GM23338 (cell line): ENCODE measurements around the gene CPTP. TPM values are rescaled to one million over a fixed set of nuclear protein-coding genes. Genes with fewer than 3 reads are reported as not detected.

Experiments used
- ATAC-seq: fragments of 200-7000 bp; cut with Tn5 transposase; 3 replicates; pipeline ENCODE4 v1.9.1; 2020
- DNase-seq: peaks from one replicate; pipeline ENCODE4 v3.0.0-alpha.2; 2015; ENCODE audit warnings: low spot score
- H2AFZ ChIP-seq: fragments of 200-600 bp; sonication (generic); 2 replicates; pipeline ENCODE4 v1.8.0; 2016; ENCODE audit warnings: antibody characterized with exemption, mild to moderate bottlenecking, moderate library complexity
- H3F3A ChIP-seq: fragments of 200-600 bp; sonication (generic); replicated peaks from 2 replicates; pipeline ENCODE4 v1.8.0; 2017; ENCODE audit warnings: antibody characterized with exemption, mixed run types, low read depth
- H3K27ac ChIP-seq: fragments of 200-600 bp; sonication (generic); 2 replicates; pipeline ENCODE4 v1.6.1; 2016; ENCODE audit warnings: low read depth
- H3K27me3 ChIP-seq: fragments of 200-600 bp; sonication (generic); 2 replicates; pipeline ENCODE4 v1.8.0; 2016; ENCODE audit warnings: mild to moderate bottlenecking, mixed run types, moderate library complexity; ENCODE audit not compliant: insufficient read depth
- H3K36me3 ChIP-seq: fragments of 200-600 bp; sonication (generic); 2 replicates; pipeline ENCODE4 v1.8.0; 2016; ENCODE audit warnings: mild to moderate bottlenecking; ENCODE audit not compliant: insufficient read depth
- H3K4me1 ChIP-seq: fragments of 200-600 bp; sonication (generic); 2 replicates; pipeline ENCODE4 v1.8.0; 2016; ENCODE audit warnings: mild to moderate bottlenecking, moderate library complexity; ENCODE audit not compliant: insufficient read depth
- H3K4me2 ChIP-seq: fragments of 200-600 bp; sonication (generic); 2 replicates; pipeline ENCODE4 v1.7.1; 2017; ENCODE audit warnings: mixed run types
- H3K4me3 ChIP-seq: fragments of 200-600 bp; sonication (generic); 2 replicates; pipeline ENCODE4 v1.6.1; 2016; ENCODE audit warnings: mixed run types
- H3K79me2 ChIP-seq: fragments of 200-600 bp; sonication (generic); replicated peaks from 2 replicates; pipeline ENCODE4 v1.8.0; 2017; ENCODE audit warnings: mild to moderate bottlenecking; ENCODE audit not compliant: insufficient read depth
- H3K9me2 ChIP-seq: fragments of 200-600 bp; sonication (generic); 2 replicates; pipeline ENCODE4 v1.8.0; 2017; ENCODE audit not compliant: insufficient read depth
- H4K20me1 ChIP-seq: fragments of 200-600 bp; sonication (generic); replicated peaks from 2 replicates; pipeline ENCODE4 v1.8.0; 2017; ENCODE audit warnings: mild to moderate bottlenecking; ENCODE audit not compliant: insufficient read depth
- H3K27ac Mint-ChIP-seq: 2 replicates; pipeline ENCODE4 v1.8.0; 2020; ENCODE audit warnings: inconsistent platforms, mild to moderate bottlenecking, moderate library complexity, mixed read lengths
- H3K27me3 Mint-ChIP-seq: 3 replicates; pipeline ENCODE4 v1.8.0; 2022; ENCODE audit warnings: low read depth, mild to moderate bottlenecking, moderate library complexity, mixed read lengths, inconsistent platforms; ENCODE audit not compliant: insufficient read depth, poor library complexity
- H3K36me3 Mint-ChIP-seq: 3 replicates; pipeline ENCODE4 v1.8.0; 2021; ENCODE audit warnings: low read depth, mild to moderate bottlenecking, inconsistent platforms, moderate library complexity, mixed read lengths
- H3K4me1 Mint-ChIP-seq: 3 replicates; pipeline ENCODE4 v1.8.0; 2020; ENCODE audit warnings: mild to moderate bottlenecking, inconsistent platforms, mixed read lengths
- H3K4me3 Mint-ChIP-seq: 3 replicates; pipeline ENCODE4 v1.8.0; 2021; ENCODE audit warnings: moderate library complexity, mild to moderate bottlenecking, inconsistent platforms, mixed read lengths
- H3K9me3 Mint-ChIP-seq: 3 replicates; pipeline ENCODE4 v1.8.0; 2020; ENCODE audit warnings: moderate library complexity, mild to moderate bottlenecking, inconsistent platforms, mixed read lengths
- CREB1 ChIP-seq: fragments of 250-450 bp; sonication (Bioruptor Pico); IDR thresholded peaks from 2 replicates; pipeline ENCODE4 v1.5.0; 2020; ENCODE audit warnings: low read depth, mild to moderate bottlenecking, moderate library complexity
- CTCF ChIP-seq, 2 experiments: fragments of 200-600 bp in 1 of 2; sonication (generic) in 1 of 2; conservative IDR thresholded peaks; 2 replicates each; pipeline versions ENCODE4 v1.5.1 to v1.6.1; 2016 to 2017; ENCODE audit warnings: antibody characterized with exemption in 2 of 2, low read depth in 2 of 2, mild to moderate bottlenecking in 2 of 2, moderate library complexity in 1 of 2
- ETS1 ChIP-seq: IDR thresholded peaks from 2 replicates; pipeline ENCODE4 v1.6.1; 2016; ENCODE audit warnings: antibody characterized with exemption
- EZH2phosphoT487 ChIP-seq: fragments of 200-600 bp; sonication (generic); IDR thresholded peaks from one replicate; pipeline ENCODE4 v1.8.1; 2018; ENCODE audit warnings: antibody characterized with exemption; ENCODE audit not compliant: unreplicated experiment
- JUNB ChIP-seq: IDR thresholded peaks from one replicate; pipeline ENCODE4 v1.6.1; 2016; ENCODE audit warnings: antibody characterized with exemption; ENCODE audit not compliant: unreplicated experiment
- NANOG ChIP-seq: IDR thresholded peaks from 2 replicates; pipeline ENCODE4 v1.6.1; 2016; ENCODE audit warnings: antibody characterized with exemption, borderline replicate concordance
- POLR2AphosphoS5 ChIP-seq: IDR thresholded peaks from 2 replicates; pipeline ENCODE4 v1.6.1; 2016; ENCODE audit warnings: antibody characterized with exemption, low read depth
- STAT1 ChIP-seq: IDR thresholded peaks from one replicate; pipeline ENCODE4 v1.6.1; 2016; ENCODE audit warnings: antibody characterized with exemption; ENCODE audit not compliant: unreplicated experiment
- ZNF114 ChIP-seq: fragments of 250-450 bp; sonication (Bioruptor Pico); IDR thresholded peaks from 2 replicates; pipeline ENCODE4 v1.5.0; 2020; ENCODE audit warnings: mild to moderate bottlenecking, moderate library complexity
- ZNF331 ChIP-seq: fragments of 250-450 bp; sonication (Bioruptor Pico); IDR thresholded peaks from 2 replicates; pipeline ENCODE4 v1.5.0; 2020; ENCODE audit warnings: low read depth, mild to moderate bottlenecking, moderate library complexity
- ZNF462 ChIP-seq: fragments of 250-450 bp; sonication (Bioruptor Pico); IDR thresholded peaks from 2 replicates; pipeline ENCODE4 v1.5.0; 2020; ENCODE audit warnings: mild to moderate bottlenecking, moderate library complexity
- polyA plus RNA-seq: library from polyadenylated mRNA; unstranded; fragments of >200 nt; fragmentation: Nextera tagmentation; extraction: Ambion mirVana; gene quantifications from 2 replicates; pipeline ENCODE4 v1.2.1, GENCODE V29; 2016
- total RNA-seq: library from RNA; depleted of rRNA; stranded (reverse); fragments of >200 nt; shearing (Covaris generic); gene quantifications from 2 replicates; pipeline ENCODE4 v1.2.3, GENCODE V29; 2014

The CPTP gene
- total and polyA plus RNA-seq, 2 experiments from 2014 or later, result 8.1 to 13.5 TPM

GRCh38 chr1:1326075-1326605 is 1.5 kb downstream of the CPTP start:
- no peak overlapping the region for H2AFZ ChIP-seq
- Mint-ChIP-seq H3K27ac (no peak overlapping the region), H3K4me3 (peak overlapping the region; percentile 46), H3K27me3 (peaks cover 20% of the 10 kb centered on the region), H3K4me1 (peaks cover 11% of the 10 kb centered on the region), H3K36me3 (peaks cover 15% of the 10 kb centered on the region; the same call in 2 of the 3 replicates), H3K9me3 (no peaks in the 10 kb centered on the region; the same call in 2 of the 3 replicates)
- H3K4me1 ChIP-seq, result no peaks in the 10 kb centered on the region
- H3K79me2 ChIP-seq, result peaks cover 33% of the 10 kb centered on the region
- no peak overlapping the region for H3K4me3 ChIP-seq
- no peak for DNase-seq
- no peaks in the 10 kb centered on the region for H3K36me3 ChIP-seq
- no peaks in the 10 kb centered on the region for H3K9me2 ChIP-seq
- H4K20me1 ChIP-seq, result peaks cover 5% of the 10 kb centered on the region; the same call in 1 of the 2 replicates
- H3K27ac ChIP-seq, result no peak overlapping the region
- ATAC-seq, result no peak
- H3K27me3 ChIP-seq, result no peaks in the 10 kb centered on the region
- peaks cover 15% of the 10 kb centered on the region; the same call in 1 of the 2 replicates for H3F3A ChIP-seq
- TF ChIP-seq EZH2phosphoT487, result no peak
- no peak for TF ChIP-seq STAT1
- TF ChIP-seq NANOG, result no peak
- no peak for TF ChIP-seq POLR2AphosphoS5
- no peak for TF ChIP-seq ZNF331 (CRISPR knock-in tag)
- TF ChIP-seq CTCF (conservative IDR thresholded peaks at IDR 0.05; ENCODE audit: low read depth in 2 of 2), result no peak
- TF ChIP-seq ETS1, result no peak
- no peak for TF ChIP-seq ZNF114 (CRISPR knock-in tag)
- H3K4me2 ChIP-seq, result no peak overlapping the region

GRCh38 chr1:1327291-1327690 is 2.7 kb downstream of the CPTP start:
- peaks cover 8% of the 10 kb centered on the region for H3K4me1 Mint-ChIP-seq
- H3F3A ChIP-seq, result peaks cover 15% of the 10 kb centered on the region; the same call in 1 of the 2 replicates
- no peak overlapping the region for H3K4me3 ChIP-seq
- H3K27me3 ChIP-seq, result no peaks in the 10 kb centered on the region
- no peak overlapping the region for H3K27ac Mint-ChIP-seq
- peaks cover 5% of the 10 kb centered on the region; the same call in 1 of the 2 replicates for H4K20me1 ChIP-seq
- no peaks in the 10 kb centered on the region for H3K4me1 ChIP-seq
- no peak for ATAC-seq
- no peak overlapping the region for H3K4me2 ChIP-seq
- no peaks in the 10 kb centered on the region for H3K36me3 ChIP-seq
- no peak for DNase-seq
- no peak overlapping the region for H2AFZ ChIP-seq
- no peak overlapping the region for H3K4me3 Mint-ChIP-seq
- no peaks in the 10 kb centered on the region for H3K9me2 ChIP-seq
- peaks cover 16% of the 10 kb centered on the region for H3K27me3 Mint-ChIP-seq
- H3K9me3 Mint-ChIP-seq, result no peaks in the 10 kb centered on the region; the same call in 2 of the 3 replicates
- H3K27ac ChIP-seq, result no peak overlapping the region
- peaks cover 22% of the 10 kb centered on the region for H3K79me2 ChIP-seq
- peaks cover 12% of the 10 kb centered on the region; the same call in 2 of the 3 replicates for H3K36me3 Mint-ChIP-seq
- TF ChIP-seq ZNF331 (CRISPR knock-in tag) (no peak), JUNB (no peak), STAT1 (no peak), ZNF114 (CRISPR knock-in tag) (no peak), ZNF462 (CRISPR knock-in tag) (no peak), CREB1 (no peak)
